A549 (cell line): ENCODE results near the gene TMEM203. TPM values are rescaled to one million over a fixed set of nuclear protein-coding genes. Genes with fewer than 3 reads are reported as not detected.

Experiments used
- ATAC-seq, 2 experiments: fragments of 200-7000 bp in 1 of 2; fragments of >200 bp in 1 of 2; cut with Nextera tagmentation in 1 of 2; cut with Tn5 transposase in 1 of 2; 3 replicates each; pipeline versions ENCODE4 v1.8.0 to v1.9.1; 2018 to 2020; ENCODE audit warnings: mild to moderate bottlenecking in 1 of 2, moderate library complexity in 1 of 2
- CTCF ChIA-PET: fragments of 300-600 bp; sonication (Branson Sonifier 250); formaldehyde crosslinking; extraction: SDS; loops from one replicate; lab custom pipeline; 2021; ENCODE audit warnings: antibody characterized with exemption, inconsistent platforms; lab: Yijun Ruan, JAX
- POLR2A ChIA-PET: fragments of 350-600 bp; formaldehyde crosslinking; extraction: SDS; loops from one replicate; lab custom pipeline; 2021; ENCODE audit warnings: antibody characterized with exemption, inconsistent platforms; lab: Yijun Ruan, JAX
- DNase-seq, 2 experiments: peaks; one replicate each; pipeline versions ENCODE4 v3.0.0 to v3.0.0-alpha.2; 2011 to 2016; ENCODE audit warnings: low read depth in 1 of 2, low spot score in 1 of 2
- FAIRE-seq: peaks from 2 replicates; lab custom pipeline; 2011; peaks lifted over from hg19 to GRCh38; lab: Jason Lieb, UNC
- H3K27ac ChIP-seq, 2 experiments: fragments of >200 bp; sonication (Bioruptor Twin); formaldehyde crosslinking; 3 replicates each; pipeline ENCODE4 v1.5.1; 2016 to 2017
- H3K4me1 ChIP-seq: fragments of >200 bp; sonication (Bioruptor Twin); formaldehyde crosslinking; 3 replicates; pipeline ENCODE4 v1.6.1; 2016
- H3K4me2 ChIP-seq: fragments of >200 bp; sonication (Bioruptor Twin); formaldehyde crosslinking; 3 replicates; pipeline ENCODE4 v1.6.1; 2016
- H3K4me3 ChIP-seq: fragments of >200 bp; sonication (Bioruptor Twin); formaldehyde crosslinking; 3 replicates; pipeline ENCODE4 v1.5.1; 2016
- H3K9me3 ChIP-seq: fragments of >200 bp; sonication (Bioruptor Twin); formaldehyde crosslinking; 3 replicates; pipeline ENCODE4 v1.6.1; 2016
- ATOH8 ChIP-seq: fragments of 250-450 bp; sonication (Bioruptor Pico); IDR thresholded peaks from 2 replicates; pipeline ENCODE4 v1.5.0; 2020; ENCODE audit warnings: low read depth, mild to moderate bottlenecking, moderate library complexity
- BCL3 ChIP-seq: fragments of >200 bp; sonication (Bioruptor Twin); formaldehyde crosslinking; IDR thresholded peaks from 3 replicates; pipeline ENCODE4 v1.6.1; 2016
- CEBPB ChIP-seq, 2 experiments: fragments of >200 bp in 1 of 2; sonication (Bioruptor Twin) in 1 of 2; formaldehyde crosslinking in 1 of 2; IDR thresholded peaks; 2 replicates each; pipeline ENCODE4 v1.6.1; 2012 to 2016
- EHMT2 ChIP-seq: fragments of 200-600 bp; sonication (generic); IDR thresholded peaks from 2 replicates; pipeline ENCODE4 v1.6.1; 2016; ENCODE audit warnings: antibody characterized with exemption, low read depth, mild to moderate bottlenecking, moderate library complexity
- FOSB ChIP-seq: fragments of 250-450 bp; sonication (Bioruptor Pico); IDR thresholded peaks from 2 replicates; pipeline ENCODE4 v1.5.0; 2020; ENCODE audit warnings: mild to moderate bottlenecking, moderate library complexity
- FOSL2 ChIP-seq, 2 experiments: fragments of 450-650 bp in 1 of 2; fragments of >200 bp in 1 of 2; sonication (Bioruptor Twin) in 1 of 2; formaldehyde crosslinking; IDR thresholded peaks; 2 replicates each; pipeline versions ENCODE4 v1.5.0 to v1.6.1; 2016 to 2020; ENCODE audit warnings: mild to moderate bottlenecking in 1 of 2, moderate library complexity in 1 of 2
- HOXB5 ChIP-seq: fragments of 250-450 bp; sonication (Bioruptor Pico); IDR thresholded peaks from 2 replicates; pipeline ENCODE4 v1.5.0; 2020; ENCODE audit warnings: mild to moderate bottlenecking, moderate library complexity
- KDM5A ChIP-seq: fragments of 200-600 bp; sonication (generic); IDR thresholded peaks from 2 replicates; pipeline ENCODE4 v1.6.1; 2016; ENCODE audit warnings: antibody characterized with exemption, mild to moderate bottlenecking
- MAFK ChIP-seq: fragments of 450-650 bp; IDR thresholded peaks from 2 replicates; pipeline ENCODE4 v1.6.1; 2014; ENCODE audit not compliant: partially characterized antibody
- MYC ChIP-seq: IDR thresholded peaks from 2 replicates; pipeline ENCODE4 v1.6.1; 2012; ENCODE audit warnings: mild to moderate bottlenecking, inconsistent platforms, low read length, improper control_type of control experiment, borderline replicate concordance
- PBX3 ChIP-seq: IDR thresholded peaks from 2 replicates; pipeline ENCODE4 v1.6.1; 2012
- TFCP2L1 ChIP-seq: fragments of 250-450 bp; sonication (Bioruptor Pico); IDR thresholded peaks from 2 replicates; pipeline ENCODE4 v1.5.0; 2021; ENCODE audit warnings: mild to moderate bottlenecking
- ZNF302 ChIP-seq: fragments of 250-450 bp; sonication (Bioruptor Pico); IDR thresholded peaks from 2 replicates; pipeline ENCODE4 v1.9.0; 2021; ENCODE audit warnings: inconsistent platforms, mild to moderate bottlenecking, moderate library complexity
- WGBS: methylation state at CpG from one replicate; pipeline ENCODE4 v1.1.6; 2017; ENCODE audit errors: missing lambda C conversion rate; 5-methylcytosine and 5-hydroxymethylcytosine counted together
- polyA plus RNA-seq, 4 experiments: library from polyadenylated mRNA; depleted of rRNA in 3 of 4; stranded (reverse); fragments of >200 nt; fragmentation: RNase III in 1 of 4; extraction: RNeasy Plus Mini Kit Qiagen cat#74134 plus additional on column Dnase treatment in 1 of 4; gene quantifications; 2 replicates in 3 of 4; 3 replicates in 1 of 4; pipeline ENCODE4 v1.2.3, GENCODE V29; 2011 to 2017

Gene TMEM203
- polyA plus RNA-seq, 2 of the 4 experiments (the other 2 are of a cell fraction), result 31.0 to 47.3 TPM

- 80% methylated on average over 4 of the region's 11 CpGs for WGBS
- Histone ChIP-seq H3K27ac (no peak overlapping the region), H3K4me1 (peaks cover 47% of the 10 kb centered on the region), H3K4me3 (no peak overlapping the region)
- ChIA-PET CTCF (interaction anchor here (0.9 to 5.3 kb wide), 13 partner anchors 10 to 131 kb away, joined by 3 to 32 read pairs (median 4); partner anchors contain the start of genes ANAPC2, LRRC26, RNF224 and SLC34A3), POLR2A (interaction anchor here (1.5 kb wide), 1 partner anchor 10 kb away, joined by 11 read pairs; the partner anchor contains the start of genes ANAPC2 and SSNA1)
- no peak for ATAC-seq
- no peak for TF ChIP-seq PBX3
- TF ChIP-seq ATOH8 (CRISPR knock-in tag), result no peak
- TF ChIP-seq FOSB, result no peak
- TF ChIP-seq, all 56 proteins: peak for 0
- H3K9me3 ChIP-seq, result no peaks in the 10 kb centered on the region
- peak overlapping the region; percentile 97 for H3K4me2 ChIP-seq
- FAIRE-seq (no peak), DNase-seq (no peak)
Observed at GRCh38 chr9:137198902-137199283, 6.6 kb downstream of the TMEM203 start.

GRCh38 chr9:137198051-137198901 lies 7.2 kb downstream of the TMEM203 start:
- WGBS, result 85% methylated on average over 11 of the region's 19 CpGs
- Histone ChIP-seq H3K9me3 (no peaks in the 10 kb centered on the region), H3K4me1 (peaks cover 45% of the 10 kb centered on the region), H3K4me2 (peak overlapping the region; percentile 97; the same call in 2 of the 3 replicates), H3K4me3 (no peak overlapping the region), H3K27ac (no peak overlapping the region)
- TF ChIP-seq MAFK (no peak), TFCP2L1 (no peak)
- no peak for FAIRE-seq
- no peak for DNase-seq
- CTCF ChIA-PET, result interaction anchor here (1.0 to 5.3 kb wide), 12 partner anchors 9 to 131 kb away, joined by 3 to 32 read pairs (median 4); partner anchors contain the start of genes ANAPC2, CYSRT1, LRRC26 and RNF224
- POLR2A ChIA-PET, result interaction anchor here (0.6 to 1.5 kb wide), 2 partner anchors 9 to 655 kb away, joined by 3 to 11 read pairs; partner anchors contain the start of genes ANAPC2 and SSNA1
- no peak for ATAC-seq

GRCh38 chr9:137195525-137196220 lies 9.8 kb downstream of the TMEM203 start:
- Histone ChIP-seq H3K4me2 (0 out of 3 replicates have a peak overlapping the region, but pooled peaks have one; percentile 3), H3K27ac (0 out of 6 replicates have a peak overlapping the region, but pooled peaks of 1 of the 2 experiments have one; percentile 2), H3K9me3 (no peaks in the 10 kb centered on the region), H3K4me3 (no peak overlapping the region), H3K4me1 (peaks cover 38% of the 10 kb centered on the region)
- ChIA-PET CTCF (interaction anchor here (1.2 to 11.5 kb wide), 7 partner anchors 9 to 132 kb away, joined by 3 to 156 read pairs (median 5); partner anchors contain the start of genes LRRC26, RNF224, TMEM210 and TOR4A), POLR2A (interaction anchor here (0.9 kb wide), 1 partner anchor 66 kb away, joined by 3 read pairs; no protein-coding TSS in a partner anchor)
- WGBS, result 66% methylated on average over 16 of the region's 21 CpGs
- DNase-seq (no peak), ATAC-seq (no peak), FAIRE-seq (no peak)
- TF ChIP-seq KDM5A, result no peak
- TF ChIP-seq CEBPB (IDR thresholded peaks at IDR 0.05), result no peak
- TF ChIP-seq PBX3, result no peak
- no peak for TF ChIP-seq ZNF302 (CRISPR knock-in tag)
- no peak for TF ChIP-seq FOSL2 (IDR thresholded peaks at IDR 0.05)
- TF ChIP-seq FOSL2 (CRISPR knock-in tag; IDR thresholded peaks at IDR 0.05), result no peak
- no peak for TF ChIP-seq BCL3
- TF ChIP-seq EHMT2, result no peak
- TF ChIP-seq MYC, result no peak
- TF ChIP-seq HOXB5 (CRISPR knock-in tag), result no peak
